Measurements from ENCODE around the gene ATG7.

DNA sequence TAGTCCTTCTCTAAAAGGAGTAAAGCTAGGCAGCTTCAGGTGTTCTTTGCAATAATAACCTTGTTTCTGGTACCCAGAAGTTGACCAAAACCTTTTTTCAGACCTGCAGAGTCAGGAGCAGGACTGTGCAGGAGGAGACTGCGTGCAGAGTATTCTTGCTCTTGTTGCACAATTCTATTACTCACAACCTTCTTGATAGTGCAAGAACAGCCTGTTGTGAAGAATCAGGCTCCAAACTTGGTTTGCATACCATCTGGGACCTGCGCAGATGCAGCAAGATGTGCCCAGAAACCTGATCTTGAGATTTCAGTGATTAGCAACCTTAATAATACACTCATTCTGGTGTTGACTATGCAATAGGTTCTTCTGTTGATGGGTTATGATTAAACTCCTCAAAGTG, 111.9 kb downstream of the ATG7 start:
- TF ChIP-seq FOSL1 (IDR thresholded peaks at IDR 0.05; ENCODE audit: low read depth) (no peak), EZH2phosphoT487 (IDR thresholded peaks at IDR 0.05; ENCODE audit: borderline replicate concordance) (no peak), EZH2 (IDR thresholded peaks at IDR 0.05) (no peak), POLR2A (IDR thresholded peaks at IDR 0.05; ENCODE audit: borderline replicate concordance, extremely low read depth, insufficient read depth, insufficient read length) (no peak), ZFX (IDR thresholded peaks at IDR 0.05) (no peak), SP1 (IDR thresholded peaks at IDR 0.05; ENCODE audit: low read depth) (no peak), POLR2AphosphoS5 (IDR thresholded peaks at IDR 0.05; ENCODE audit: low read depth, low read length) (no peak), YY1 (IDR thresholded peaks at IDR 0.05; ENCODE audit: extremely low read depth, insufficient replicate concordance, low read depth, low read length) (no peak), ZNF274 (IDR thresholded peaks at IDR 0.05; ENCODE audit: low read depth, low read length) (no peak), RAD21 (IDR thresholded peaks at IDR 0.05; ENCODE audit: low read depth) (no peak)
- TF ChIP-seq, protein P1, sequence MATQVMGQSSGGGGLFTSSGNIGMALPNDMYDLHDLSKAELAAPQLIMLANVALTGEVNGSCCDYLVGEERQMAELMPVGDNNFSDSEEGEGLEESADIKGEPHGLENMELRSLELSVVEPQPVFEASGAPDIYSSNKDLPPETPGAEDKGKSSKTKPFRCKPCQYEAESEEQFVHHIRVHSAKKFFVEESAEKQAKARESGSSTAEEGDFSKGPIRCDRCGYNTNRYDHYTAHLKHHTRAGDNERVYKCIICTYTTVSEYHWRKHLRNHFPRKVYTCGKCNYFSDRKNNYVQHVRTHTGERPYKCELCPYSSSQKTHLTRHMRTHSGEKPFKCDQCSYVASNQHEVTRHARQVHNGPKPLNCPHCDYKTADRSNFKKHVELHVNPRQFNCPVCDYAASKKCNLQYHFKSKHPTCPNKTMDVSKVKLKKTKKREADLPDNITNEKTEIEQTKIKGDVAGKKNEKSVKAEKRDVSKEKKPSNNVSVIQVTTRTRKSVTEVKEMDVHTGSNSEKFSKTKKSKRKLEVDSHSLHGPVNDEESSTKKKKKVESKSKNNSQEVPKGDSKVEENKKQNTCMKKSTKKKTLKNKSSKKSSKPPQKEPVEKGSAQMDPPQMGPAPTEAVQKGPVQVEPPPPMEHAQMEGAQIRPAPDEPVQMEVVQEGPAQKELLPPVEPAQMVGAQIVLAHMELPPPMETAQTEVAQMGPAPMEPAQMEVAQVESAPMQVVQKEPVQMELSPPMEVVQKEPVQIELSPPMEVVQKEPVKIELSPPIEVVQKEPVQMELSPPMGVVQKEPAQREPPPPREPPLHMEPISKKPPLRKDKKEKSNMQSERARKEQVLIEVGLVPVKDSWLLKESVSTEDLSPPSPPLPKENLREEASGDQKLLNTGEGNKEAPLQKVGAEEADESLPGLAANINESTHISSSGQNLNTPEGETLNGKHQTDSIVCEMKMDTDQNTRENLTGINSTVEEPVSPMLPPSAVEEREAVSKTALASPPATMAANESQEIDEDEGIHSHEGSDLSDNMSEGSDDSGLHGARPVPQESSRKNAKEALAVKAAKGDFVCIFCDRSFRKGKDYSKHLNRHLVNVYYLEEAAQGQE (IDR thresholded peaks at IDR 0.05; ENCODE audit: low read depth): no peak
- TF ChIP-seq, protein P2, sequence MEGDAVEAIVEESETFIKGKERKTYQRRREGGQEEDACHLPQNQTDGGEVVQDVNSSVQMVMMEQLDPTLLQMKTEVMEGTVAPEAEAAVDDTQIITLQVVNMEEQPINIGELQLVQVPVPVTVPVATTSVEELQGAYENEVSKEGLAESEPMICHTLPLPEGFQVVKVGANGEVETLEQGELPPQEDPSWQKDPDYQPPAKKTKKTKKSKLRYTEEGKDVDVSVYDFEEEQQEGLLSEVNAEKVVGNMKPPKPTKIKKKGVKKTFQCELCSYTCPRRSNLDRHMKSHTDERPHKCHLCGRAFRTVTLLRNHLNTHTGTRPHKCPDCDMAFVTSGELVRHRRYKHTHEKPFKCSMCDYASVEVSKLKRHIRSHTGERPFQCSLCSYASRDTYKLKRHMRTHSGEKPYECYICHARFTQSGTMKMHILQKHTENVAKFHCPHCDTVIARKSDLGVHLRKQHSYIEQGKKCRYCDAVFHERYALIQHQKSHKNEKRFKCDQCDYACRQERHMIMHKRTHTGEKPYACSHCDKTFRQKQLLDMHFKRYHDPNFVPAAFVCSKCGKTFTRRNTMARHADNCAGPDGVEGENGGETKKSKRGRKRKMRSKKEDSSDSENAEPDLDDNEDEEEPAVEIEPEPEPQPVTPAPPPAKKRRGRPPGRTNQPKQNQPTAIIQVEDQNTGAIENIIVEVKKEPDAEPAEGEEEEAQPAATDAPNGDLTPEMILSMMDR (IDR thresholded peaks at IDR 0.05 in 2 of 3, conservative IDR thresholded peaks at IDR 0.05 in 1 of 3; ENCODE audit: borderline replicate concordance in 1 of 3, insufficient read depth in 1 of 3, low read depth in 2 of 3, low read length in 2 of 3): no peak

All from HCT116 (cell line).